GM20431 (cell line): ENCODE results near the gene IZUMO2.
"Not testable (repeated sequence)": the region's sequence is repeated elsewhere in the genome, so short reads cannot be mapped to it uniquely, and the experiment has no call there.

Source experiments
- in situ Hi-C: fragments of 300-500 bp; cut with MseI, MboI; formaldehyde crosslinking; loops from one replicate; pipeline ENCODE4 v1.15.0; 2020; ENCODE audit warnings: low sequenced_read_pairs; ENCODE audit not compliant: unreplicated experiment

The IZUMO2 gene

GRCh38 chr19:50187937-50188336 lies 24.9 kb upstream of the IZUMO2 start:
- in situ Hi-C loops = no loop called here

DNA sequence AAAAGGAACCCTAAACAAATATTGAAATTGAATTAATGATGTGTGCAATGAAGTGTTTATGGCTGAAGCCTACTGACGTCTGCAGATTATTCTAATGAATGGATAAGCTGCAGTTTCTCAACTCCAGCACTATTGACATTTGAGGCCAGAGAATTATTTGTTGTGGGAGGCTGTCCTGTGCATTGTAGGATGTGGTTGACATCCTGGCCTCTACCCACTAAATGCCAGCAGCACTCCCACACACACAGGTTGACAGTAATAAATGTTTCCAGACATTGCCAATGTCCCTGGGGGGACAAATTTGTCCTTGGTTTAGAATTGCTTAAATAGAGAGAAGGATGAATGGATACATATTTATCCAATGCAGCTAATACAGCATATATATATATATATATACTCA lies 21.1 kb upstream of the IZUMO2 start:
- in situ Hi-C loops = no loop called here

DNA sequence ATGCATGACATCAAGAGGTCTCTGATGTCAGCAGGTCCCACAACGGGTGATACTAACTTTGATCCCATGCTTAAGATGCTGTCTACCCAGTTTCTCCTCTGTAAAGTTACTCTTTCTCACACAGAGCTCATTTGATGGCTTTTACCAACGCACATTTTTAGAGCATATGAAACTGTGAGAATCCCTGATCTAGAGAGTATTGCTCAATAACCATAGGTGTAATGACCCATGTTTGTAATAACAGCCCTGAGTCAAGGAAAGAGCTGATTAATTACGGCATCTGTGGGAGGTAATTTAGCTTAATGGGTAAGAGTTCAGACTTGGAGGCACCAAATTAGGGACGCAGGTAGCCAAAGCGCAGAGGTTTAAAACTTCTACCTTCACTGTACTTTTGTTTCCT lies 18.0 kb upstream of the IZUMO2 start:
- in situ Hi-C loops = no loop called here

DNA sequence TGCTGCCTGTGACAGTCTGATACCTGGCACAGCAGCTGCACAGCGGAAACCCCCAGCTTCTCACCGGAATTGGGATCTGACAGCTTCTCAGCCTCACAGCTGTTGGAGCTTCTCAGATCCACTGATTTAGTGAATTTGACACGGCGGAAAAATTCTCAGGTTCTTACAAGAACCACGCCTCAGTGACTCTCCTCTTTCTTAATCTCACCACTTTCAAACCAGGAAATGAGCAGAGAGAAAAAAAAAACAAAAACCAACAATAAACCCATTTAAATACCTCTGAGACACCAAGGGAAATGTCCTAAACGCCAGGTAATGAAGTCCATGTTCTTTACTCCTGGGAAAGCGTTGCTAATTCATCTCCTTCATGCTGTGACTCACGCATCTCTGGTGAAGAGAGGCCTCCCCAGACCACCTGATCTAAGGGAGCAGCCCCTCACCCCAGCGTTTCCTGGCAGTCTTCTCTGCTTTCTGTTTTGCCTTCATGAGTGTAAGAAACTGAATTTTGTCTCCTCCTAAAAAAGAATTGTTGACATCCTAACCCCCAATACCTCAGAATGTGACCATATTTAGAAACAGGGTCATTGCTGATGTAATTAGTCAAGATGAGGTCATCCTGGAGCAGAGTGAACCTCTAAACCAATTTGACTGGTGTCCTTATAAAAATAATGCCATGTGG lies 15.9 kb upstream of the IZUMO2 start:
- in situ Hi-C loops = no loop called here

- in situ Hi-C loops = no loop called here
These were observed 15.2 kb upstream of the IZUMO2 start for GRCh38 chr19:50178320-50178719.

GRCh38 chr19:50176775-50177174 lies 13.7 kb upstream of the IZUMO2 start:
- in situ Hi-C loops = no loop called here

- in situ Hi-C loops = no loop called here
These were observed 12.8 kb upstream of the IZUMO2 start for GRCh38 chr19:50175924-50176323.

DNA sequence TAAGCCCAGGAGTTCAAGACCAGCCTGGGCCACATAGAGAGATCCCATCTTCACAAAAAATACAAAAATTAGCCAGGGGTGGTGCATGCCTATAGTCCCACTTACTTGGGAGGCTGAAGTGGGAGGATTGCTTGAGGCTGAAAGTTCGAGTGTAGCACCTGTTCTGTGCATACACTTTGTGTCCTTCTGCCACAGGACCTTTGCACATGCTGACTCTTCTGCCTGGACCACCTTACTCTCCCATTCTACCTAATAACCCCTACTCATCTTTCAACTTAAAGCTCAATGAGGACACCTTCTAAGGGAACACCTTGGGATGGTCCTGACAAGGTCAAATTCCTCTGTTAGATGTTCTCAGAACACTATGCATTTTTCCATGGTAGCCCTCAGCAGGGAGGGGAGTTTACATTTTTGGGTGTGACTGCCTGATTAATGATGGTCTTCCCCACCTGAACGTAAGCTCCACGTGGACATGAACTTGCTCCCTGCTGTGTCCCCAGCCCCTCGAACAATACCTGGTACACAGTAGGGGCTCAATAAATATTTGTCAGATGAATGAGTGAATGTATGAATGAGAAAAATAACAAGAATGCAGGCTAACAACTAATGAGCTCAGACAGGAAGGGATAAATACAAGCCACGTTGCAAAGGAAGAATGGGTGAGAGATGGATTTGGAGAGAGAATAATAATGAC lies 11.2 kb upstream of the IZUMO2 start:
- in situ Hi-C loops = no loop called here

GRCh38 chr19:50173127-50173526 lies 10.0 kb upstream of the IZUMO2 start:
- in situ Hi-C loops = no loop called here

DNA sequence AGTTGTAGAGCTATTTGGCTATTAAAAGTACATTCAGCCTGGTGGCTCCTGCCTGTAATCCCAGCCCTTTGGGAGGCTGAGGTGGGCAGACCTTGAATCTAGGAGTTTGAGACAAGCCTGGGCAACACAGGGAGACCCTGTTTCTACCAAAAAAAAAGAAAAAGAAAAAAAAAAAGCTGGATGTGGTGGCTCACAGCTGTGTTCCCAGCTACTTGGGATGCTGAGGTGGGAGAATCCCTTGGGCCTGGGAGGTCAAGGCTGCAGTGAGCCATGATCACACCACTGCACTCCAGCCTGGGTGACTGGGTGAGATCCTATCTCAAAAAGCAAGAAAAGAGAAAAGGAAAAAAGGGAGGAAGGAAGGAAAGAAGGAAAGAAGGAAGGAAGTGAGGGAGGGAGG lies 9.6 kb upstream of the IZUMO2 start:
- in situ Hi-C loops = no loop called here

GRCh38 chr19:50171752-50172151 lies 8.7 kb upstream of the IZUMO2 start:
- in situ Hi-C loops = no loop called here

DNA sequence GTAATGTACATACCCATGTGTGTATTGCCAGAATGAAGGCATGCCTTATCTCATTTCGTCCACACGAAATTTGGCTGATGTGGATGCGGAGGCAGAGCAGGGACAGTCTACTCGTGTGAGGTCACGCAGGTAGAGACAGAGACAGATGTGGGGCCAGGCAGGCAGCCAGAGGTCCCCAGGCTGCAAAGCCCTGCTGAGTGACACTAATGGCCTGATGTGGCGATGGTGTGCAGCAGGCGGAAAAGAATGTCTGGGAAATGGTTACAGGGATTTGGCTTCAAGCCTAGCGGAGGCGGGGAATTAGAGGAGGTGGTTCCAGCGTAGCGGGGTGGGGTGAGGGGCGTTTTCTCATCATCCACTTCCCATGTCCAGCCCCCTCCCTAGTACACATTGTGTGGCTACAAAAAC lies 4.2 kb upstream of the IZUMO2 start:
- in situ Hi-C loops = no loop called here

DNA sequence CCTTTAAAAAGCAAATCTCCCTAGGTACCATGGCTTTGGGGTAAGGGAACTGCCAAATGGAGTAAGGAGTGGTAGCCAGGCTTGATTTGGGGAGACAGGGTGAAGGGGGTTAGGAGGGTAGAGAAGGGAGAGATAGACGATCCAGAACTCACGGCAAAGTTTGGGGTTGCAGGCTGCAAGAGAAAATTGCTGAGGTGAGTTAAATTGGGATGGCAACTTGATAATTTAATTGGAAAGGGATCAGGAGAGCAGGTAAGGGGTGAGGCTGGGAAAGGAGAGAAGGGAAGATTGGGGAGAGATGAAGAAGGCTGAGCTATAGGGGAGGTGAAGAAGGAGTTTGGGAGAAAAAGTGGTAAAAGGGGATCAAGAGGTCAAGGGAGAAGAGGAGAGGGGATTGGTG lies 4.0 kb downstream of the IZUMO2 start:
- in situ Hi-C loops = no loop called here

- in situ Hi-C loops = no loop called here
These were observed 4.5 kb downstream of the IZUMO2 start for GRCh38 chr19:50158577-50158976.

- in situ Hi-C loops = no loop called here
These were observed 7.5 kb downstream of the IZUMO2 start for GRCh38 chr19:50155520-50156109.

GRCh38 chr19:50154529-50154928 lies 8.6 kb downstream of the IZUMO2 start:
- in situ Hi-C loops = no loop called here

GRCh38 chr19:50152578-50152977 lies 10.5 kb downstream of the IZUMO2 start:
- in situ Hi-C loops = no loop called here

GRCh38 chr19:50148528-50148927 lies 14.6 kb downstream of the IZUMO2 start:
- in situ Hi-C loops = no loop called here

- in situ Hi-C loops = no loop called here
These were observed 15.3 kb downstream of the IZUMO2 start for GRCh38 chr19:50147462-50148423.

GRCh38 chr19:50141921-50142320 lies 21.2 kb downstream of the IZUMO2 start:
- in situ Hi-C loops = not testable (repeated sequence)
